NB4 (cell line): ENCODE results near the gene STMN3.

Experiments
- CTCF ChIP-seq: IDR thresholded peaks from one replicate; pipeline ENCODE4 v1.5.1; 2012; ENCODE audit warnings: low read depth, low read length
- MAX ChIP-seq: IDR thresholded peaks from 2 replicates; pipeline ENCODE4 v1.6.1; 2011; ENCODE audit warnings: low read depth, low read length
- MYC ChIP-seq: IDR thresholded peaks from 2 replicates; pipeline ENCODE4 v1.6.1; 2011; ENCODE audit warnings: low read depth, low read length
- POLR2A ChIP-seq: IDR thresholded peaks from 2 replicates; pipeline ENCODE4 v1.6.1; 2011; ENCODE audit warnings: mild to moderate bottlenecking; ENCODE audit not compliant: insufficient read length; ENCODE audit errors: extremely low read depth

DNA sequence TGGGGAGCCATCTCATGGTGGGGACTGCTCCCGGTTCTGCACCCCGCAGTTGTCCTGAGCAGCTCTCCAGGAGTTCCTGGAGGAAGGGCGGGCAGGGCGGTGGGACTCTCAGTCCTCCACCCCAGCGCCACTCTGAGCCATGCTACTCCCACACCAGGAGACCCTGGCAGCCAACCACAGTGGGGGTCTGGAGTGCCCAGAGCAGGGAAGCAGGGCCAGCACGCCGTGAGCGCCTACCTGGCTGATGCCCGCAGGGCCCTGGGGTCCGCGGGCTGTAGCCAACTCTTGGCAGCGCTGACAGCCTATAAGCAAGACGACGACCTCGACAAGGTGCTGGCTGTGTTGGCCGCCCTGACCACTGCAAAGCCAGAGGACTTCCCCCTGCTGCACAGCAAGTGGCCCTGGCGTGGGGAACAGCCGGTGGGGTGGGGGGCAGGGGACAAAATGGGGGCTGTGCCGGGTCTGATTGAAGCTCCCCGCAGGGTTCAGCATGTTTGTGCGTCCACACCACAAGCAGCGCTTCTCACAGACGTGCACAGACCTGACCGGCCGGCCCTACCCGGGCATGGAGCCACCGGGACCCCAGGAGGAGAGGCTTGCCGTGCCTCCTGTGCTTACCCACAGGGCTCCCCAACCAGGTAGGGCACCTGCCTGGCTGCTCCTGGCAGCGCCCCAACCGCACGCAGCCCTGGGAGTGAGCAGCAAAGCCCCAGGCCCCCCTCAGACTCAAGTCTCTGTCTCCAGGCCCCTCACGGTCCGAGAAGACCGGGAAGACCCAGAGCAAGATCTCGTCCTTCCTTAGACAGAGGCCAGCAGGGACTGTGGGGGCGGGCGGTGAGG lies 41.6 kb upstream of the STMN3 start:
- TF ChIP-seq CTCF (no peak), MYC (no peak), MAX (no peak), POLR2A (no peak)
